Measurements from ENCODE around the gene IL1R2. TPM values are rescaled to one million over a fixed set of nuclear protein-coding genes. Genes with fewer than 3 reads are reported as not detected.
"Not testable (repeated sequence)": the region's sequence is repeated elsewhere in the genome, so short reads cannot be mapped to it uniquely, and the experiment has no call there.

The IL1R2 gene
- total RNA-seq, 1 experiment from 2014 or later = 0.59 TPM

- DNase-seq (ENCODE audit: low read depth) = no peak
Measured at GRCh38 chr2:102060047-102060446, 68.3 kb downstream of the IL1R2 start.

GRCh38 chr2:102060792-102061191 lies 69.0 kb downstream of the IL1R2 start:
- no peak for DNase-seq (ENCODE audit: low read depth)

DNA sequence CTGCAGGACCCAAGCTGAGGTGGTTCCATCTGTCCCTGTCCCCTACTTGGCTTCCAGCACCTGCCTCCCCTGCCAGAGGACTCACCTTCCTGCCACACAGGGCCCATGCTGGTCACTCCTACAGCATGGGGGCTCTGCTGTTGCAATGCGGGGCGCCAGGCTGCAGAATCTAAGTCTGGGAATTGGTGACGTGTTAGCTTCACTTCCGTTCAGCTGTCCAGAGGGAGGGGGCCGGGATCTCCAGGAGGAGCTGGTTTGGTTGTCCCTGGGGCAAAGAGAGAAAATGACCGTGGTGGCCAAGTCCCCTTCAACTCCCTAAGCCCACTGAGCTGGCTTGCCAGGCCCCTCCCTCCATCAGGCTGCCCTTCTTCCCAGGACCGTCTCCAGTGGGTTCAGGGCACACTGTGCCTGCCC lies 69.5 kb downstream of the IL1R2 start:
- no peak for DNase-seq (ENCODE audit: low read depth)

- DNase-seq (ENCODE audit: low read depth) = peak; percentile 48
Measured at GRCh38 chr2:102061962-102062795, 70.4 kb downstream of the IL1R2 start.

GRCh38 chr2:102062802-102063201 lies 71.0 kb downstream of the IL1R2 start:
- DNase-seq (ENCODE audit: low read depth) = no peak

DNA sequence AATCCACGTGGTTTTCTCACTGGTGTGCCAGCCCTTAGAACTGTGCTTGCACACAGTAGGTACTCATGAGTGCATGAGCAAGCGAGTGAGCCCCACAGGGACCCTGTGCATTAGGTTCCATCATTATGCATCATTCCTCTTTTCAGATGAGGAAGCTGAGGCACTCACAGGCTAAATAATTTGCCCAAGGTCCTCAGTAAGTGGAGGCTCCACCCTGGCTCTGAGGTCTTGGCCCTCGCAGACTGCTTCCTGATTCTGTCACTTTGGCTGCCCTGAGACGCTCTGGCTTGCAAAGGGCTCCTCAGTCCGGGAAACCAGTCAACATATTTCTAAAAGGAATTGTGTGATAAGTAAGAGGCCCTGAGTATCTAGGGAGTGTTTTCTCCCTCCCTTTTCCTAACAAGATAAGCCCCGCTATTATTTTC lies 71.7 kb downstream of the IL1R2 start:
- no peak for DNase-seq (ENCODE audit: low read depth)

GRCh38 chr2:102063941-102064678 lies 72.3 kb downstream of the IL1R2 start:
- peak; percentile 90 for DNase-seq (ENCODE audit: low read depth)

DNA sequence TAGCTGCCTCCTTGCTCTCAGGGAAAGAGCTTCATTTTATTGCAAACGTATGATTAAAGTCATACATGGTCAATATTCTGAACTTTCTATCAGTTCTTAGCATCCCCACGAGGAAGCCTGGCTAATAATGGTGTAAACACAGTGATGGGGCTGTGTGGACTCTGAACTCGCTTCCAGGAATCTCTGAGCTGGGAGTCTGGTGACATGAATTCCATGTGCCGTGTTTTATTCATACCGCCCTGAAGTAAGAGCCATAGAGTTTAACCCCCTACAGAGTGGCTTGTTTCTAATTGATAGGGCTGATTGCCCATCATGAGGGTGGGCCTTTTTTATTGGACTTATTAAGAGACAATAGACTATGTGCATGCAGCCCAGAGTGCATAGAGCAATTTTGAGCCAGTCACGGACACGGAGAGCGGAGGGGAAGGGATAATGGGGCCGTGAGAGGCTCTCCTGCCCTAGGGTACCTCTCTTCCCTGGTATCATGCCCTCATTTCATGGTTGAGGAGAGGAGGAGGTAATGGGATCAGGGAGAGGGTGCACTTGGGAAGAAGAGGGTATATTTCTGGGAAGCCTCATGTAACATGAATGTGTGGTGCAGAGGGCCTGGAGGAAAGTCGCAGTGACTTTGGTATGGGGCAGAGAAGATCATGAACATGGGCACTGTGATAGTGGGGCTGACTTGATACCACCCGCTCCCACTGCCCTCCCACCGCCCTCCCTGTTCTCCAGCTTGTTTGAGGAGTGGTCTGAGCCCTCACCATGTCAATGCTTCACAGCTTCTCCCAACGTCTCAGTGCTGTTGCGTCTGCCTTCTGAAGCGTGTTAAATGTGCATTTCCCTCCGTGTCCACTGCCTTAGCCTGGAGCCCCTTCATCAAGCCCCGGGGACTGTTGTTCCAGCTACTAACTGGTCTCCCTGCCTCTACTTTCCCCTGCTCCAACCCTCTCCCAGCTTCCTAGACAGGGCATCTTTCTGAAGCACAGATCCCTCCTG lies 73.2 kb downstream of the IL1R2 start:
- no peak for DNase-seq (ENCODE audit: low read depth)

DNA sequence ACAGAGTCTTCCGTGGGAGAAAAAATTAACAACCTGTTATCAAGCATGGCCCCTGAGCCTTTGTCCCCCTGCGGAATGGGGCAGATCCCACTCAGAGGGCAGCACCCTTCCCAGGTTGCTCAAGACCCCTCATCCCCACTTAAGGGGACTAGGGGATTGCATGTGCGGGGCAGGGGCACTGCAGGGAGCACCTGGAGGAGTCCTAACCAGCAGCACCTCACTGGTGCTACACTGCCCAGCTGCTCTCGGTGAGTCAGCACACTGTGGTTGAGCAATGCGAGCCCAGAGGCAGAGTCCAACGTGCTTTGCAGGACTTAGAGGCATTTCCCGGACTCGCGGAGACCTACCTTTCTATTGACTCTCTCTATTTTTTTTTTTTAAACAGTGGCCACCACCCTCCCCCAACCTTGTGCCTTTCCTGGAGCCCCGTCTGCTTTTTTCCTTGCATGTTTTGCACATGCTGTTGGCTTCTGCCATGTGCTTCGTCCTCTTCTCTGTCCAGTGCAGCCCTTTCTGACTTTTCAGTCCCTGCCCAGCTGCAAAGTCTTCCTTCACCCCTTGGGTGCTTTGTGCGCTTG lies 74.0 kb downstream of the IL1R2 start:
- DNase-seq (ENCODE audit: low read depth) = peak; percentile 93

GRCh38 chr2:102066554-102066953 lies 74.8 kb downstream of the IL1R2 start:
- no peak for DNase-seq (ENCODE audit: low read depth)

GRCh38 chr2:102068126-102068525 lies 76.4 kb downstream of the IL1R2 start:
- DNase-seq (ENCODE audit: low read depth) = not testable (repeated sequence)

DNA sequence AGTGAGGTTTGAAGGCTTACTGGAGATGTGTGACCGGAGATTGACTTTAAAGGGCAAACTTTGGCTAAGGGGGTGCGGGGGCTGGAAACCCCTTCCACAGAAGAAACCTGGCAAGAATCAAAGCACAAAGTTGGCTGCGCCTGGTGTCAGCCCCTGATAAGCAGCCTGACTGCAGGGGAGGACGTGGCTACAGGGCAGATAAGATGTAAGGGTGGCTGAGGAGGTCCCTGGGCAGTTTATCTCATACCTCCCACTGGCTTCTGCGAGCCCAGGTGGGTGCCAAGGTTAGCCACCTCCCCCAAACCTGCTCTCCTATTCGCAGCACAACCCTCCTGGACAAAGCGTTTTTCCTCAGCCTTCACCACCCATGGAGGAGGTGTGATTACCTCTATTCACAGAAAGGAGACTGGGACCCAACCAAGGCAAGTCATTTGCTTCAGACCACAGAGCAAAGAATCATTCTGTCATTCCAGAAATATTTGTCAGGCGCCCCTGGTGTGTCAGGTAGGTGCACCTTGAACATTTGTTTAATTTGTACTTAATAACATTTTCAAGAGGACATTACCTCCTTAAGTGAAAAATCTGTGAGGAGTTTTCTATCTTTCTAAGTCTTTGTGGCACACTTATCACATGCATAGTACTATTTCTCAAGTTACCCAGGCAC lies 77.7 kb downstream of the IL1R2 start:
- no peak for DNase-seq (ENCODE audit: low read depth)

- DNase-seq (ENCODE audit: low read depth) = no peak
Measured at GRCh38 chr2:102070058-102070642, 78.4 kb downstream of the IL1R2 start.

GRCh38 chr2:102072741-102073140 lies 81.0 kb downstream of the IL1R2 start:
- no peak for DNase-seq (ENCODE audit: low read depth)

GRCh38 chr2:102073168-102073724 lies 81.5 kb downstream of the IL1R2 start:
- no peak for DNase-seq (ENCODE audit: low read depth)

DNA sequence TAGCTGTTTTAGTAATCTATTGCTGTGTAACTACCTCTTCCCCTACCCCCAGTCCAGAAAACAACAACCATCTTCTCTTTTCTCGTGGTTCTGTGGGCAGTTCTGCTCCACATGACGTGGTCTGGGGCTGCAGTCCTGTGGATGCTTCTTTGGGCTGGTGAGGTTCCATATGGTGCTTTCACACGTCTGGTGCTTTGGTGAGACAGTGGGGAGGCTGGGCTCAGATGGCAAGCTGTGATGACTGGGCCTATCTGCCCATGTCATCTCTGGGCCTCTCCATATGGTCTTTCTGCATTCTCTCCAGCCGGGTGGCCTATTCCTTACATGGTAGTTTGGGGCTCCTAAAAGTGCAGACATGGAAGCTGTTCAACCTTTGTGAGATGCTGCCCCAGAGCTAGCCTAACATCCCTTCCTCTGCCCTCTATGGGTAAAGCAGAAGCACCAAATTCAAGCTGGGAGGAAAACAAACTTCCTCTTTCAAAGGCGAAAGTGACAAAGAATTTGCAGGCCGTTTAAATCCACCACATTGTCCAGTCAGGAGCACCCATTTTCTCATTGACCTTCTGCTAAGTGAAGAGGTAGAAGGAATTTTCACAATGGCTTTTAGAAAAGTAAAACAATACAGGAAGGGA lies 82.5 kb downstream of the IL1R2 start:
- no peak for DNase-seq (ENCODE audit: low read depth)

GRCh38 chr2:102075479-102075878 lies 83.7 kb downstream of the IL1R2 start:
- no peak for DNase-seq (ENCODE audit: low read depth)

GRCh38 chr2:102076512-102076911 lies 84.8 kb downstream of the IL1R2 start:
- no peak for DNase-seq (ENCODE audit: low read depth)
